ENCODE data around the gene AJUBA.
"Not testable (repeated sequence)": the region's sequence is repeated elsewhere in the genome, so short reads cannot be mapped to it uniquely, and the experiment has no call there.

AJUBA gene

DNA sequence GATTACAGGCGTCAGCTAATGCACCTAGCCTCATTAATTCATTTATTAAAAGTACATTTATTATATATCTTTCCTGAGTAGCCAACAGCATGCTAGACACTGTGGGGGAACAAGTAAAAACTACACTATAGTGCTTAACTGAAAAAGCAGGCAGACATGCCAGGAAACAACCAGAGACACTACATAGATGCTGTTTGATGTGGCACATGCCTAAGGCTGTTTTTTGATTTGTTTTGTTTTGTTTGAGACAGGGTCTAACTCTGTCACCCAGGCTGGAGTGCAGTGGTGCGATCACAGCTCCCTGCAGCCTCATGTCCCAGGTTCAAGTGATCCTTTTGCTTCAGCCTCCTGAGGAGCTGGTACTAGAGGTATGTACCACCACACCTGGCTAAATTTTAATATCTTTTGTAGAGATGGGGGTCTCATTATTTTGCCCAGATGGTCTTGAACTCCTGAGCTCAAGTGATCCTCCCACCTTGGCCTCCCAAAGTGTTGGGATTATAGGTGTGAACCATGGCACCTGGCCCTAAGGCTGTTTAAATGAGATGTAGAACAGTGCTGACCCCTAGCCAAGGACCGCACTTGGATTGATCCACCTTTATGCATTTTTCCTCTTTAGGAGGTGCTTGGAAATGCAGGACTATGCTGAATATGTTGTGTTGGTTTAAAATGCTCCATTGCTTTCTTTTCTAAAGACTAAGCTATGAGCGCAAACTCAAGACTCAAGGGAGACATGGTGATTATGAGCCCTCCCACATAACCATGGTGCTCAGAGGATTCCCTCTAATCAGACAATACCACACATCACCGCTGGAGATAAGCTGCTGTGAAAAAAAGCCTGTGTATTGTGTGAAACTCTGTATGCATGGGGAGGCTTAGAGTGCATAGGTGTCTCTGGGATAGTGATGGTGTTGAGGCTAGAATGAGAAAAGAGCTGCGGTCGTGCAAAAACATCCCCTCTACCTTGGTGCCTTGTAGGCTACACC lies 38.1 kb upstream of the AJUBA start:
- H3K27ac ChIP-seq (ENCODE audit: low read length) = no peak overlapping the region
- peaks cover 4 to 7% of the 10 kb centered on the region in 2 donors for H3K36me3 ChIP-seq (ENCODE audit: control insufficient read depth in 2 of 2, insufficient read depth in 2 of 2, low read length in 2 of 2)
- no peak overlapping the region for H3K4me3 ChIP-seq (ENCODE audit: low read length in 2 of 2)

DNA sequence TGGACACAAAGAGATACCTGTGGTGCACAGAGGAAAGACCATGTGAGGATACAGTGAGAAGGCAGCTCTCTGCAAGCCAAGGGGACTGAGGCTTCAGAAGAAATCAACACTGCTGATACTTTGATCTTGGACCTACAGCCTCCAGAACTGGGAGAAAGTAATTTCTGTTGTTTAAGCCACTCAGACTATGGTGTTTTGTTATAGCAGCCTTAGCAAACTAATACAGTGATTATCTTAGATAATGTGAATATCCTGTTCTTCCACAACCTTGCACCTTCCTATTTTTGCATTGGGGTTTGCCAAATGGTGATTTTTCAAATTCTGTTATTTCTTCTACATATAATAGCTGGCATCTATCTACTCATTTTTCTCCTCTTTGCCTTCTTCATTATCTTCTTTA lies 35.8 kb upstream of the AJUBA start:
- Histone ChIP-seq H3K36me3 (ENCODE audit: control insufficient read depth in 2 of 2, insufficient read depth in 2 of 2, low read length in 2 of 2) (no peaks in the 10 kb centered on the region), H3K9ac (ENCODE audit: low read length in 2 of 2) (no peak overlapping the region), H3K4me1 (ENCODE audit: control insufficient read depth, insufficient read depth, low read length) (no peaks in the 10 kb centered on the region), H3K27ac (ENCODE audit: low read length) (no peak overlapping the region), H3K4me3 (ENCODE audit: low read length in 2 of 2) (no peak overlapping the region), H3K9me3 (ENCODE audit: control insufficient read depth in 2 of 2, low read length in 2 of 2) (no peaks in the 10 kb centered on the region), H3K27me3 (ENCODE audit: control insufficient read depth in 1 of 2, insufficient read depth in 2 of 2, low read length in 2 of 2) (no peaks in the 10 kb centered on the region)

More for the DNA sequence above, 38.1 kb upstream of the AJUBA start:
- Histone ChIP-seq H3K9me3 (ENCODE audit: control insufficient read depth in 2 of 2, low read length in 2 of 2) (no peaks in the 10 kb centered on the region), H3K27me3 (ENCODE audit: control insufficient read depth in 1 of 2, insufficient read depth in 2 of 2, low read length in 2 of 2) (no peaks in the 10 kb centered on the region), H3K4me1 (ENCODE audit: control insufficient read depth, insufficient read depth, low read length) (no peaks in the 10 kb centered on the region), H3K9ac (ENCODE audit: low read length in 2 of 2) (no peak overlapping the region)

- Histone ChIP-seq H3K9ac (ENCODE audit: low read length in 2 of 2) (no peak overlapping the region), H3K36me3 (ENCODE audit: control insufficient read depth in 2 of 2, insufficient read depth in 2 of 2, low read length in 2 of 2) (no peaks in the 10 kb centered on the region), H3K9me3 (ENCODE audit: control insufficient read depth in 2 of 2, low read length in 2 of 2) (no peaks in the 10 kb centered on the region), H3K4me1 (ENCODE audit: control insufficient read depth, insufficient read depth, low read length) (no peaks in the 10 kb centered on the region), H3K27me3 (ENCODE audit: control insufficient read depth in 1 of 2, insufficient read depth in 2 of 2, low read length in 2 of 2) (no peaks in the 10 kb centered on the region), H3K4me3 (ENCODE audit: low read length in 2 of 2) (no peak overlapping the region), H3K27ac (ENCODE audit: low read length) (no peak overlapping the region)
These were observed 34.7 kb upstream of the AJUBA start for GRCh38 chr14:23017091-23017490.

GRCh38 chr14:23015618-23016017 lies 33.3 kb upstream of the AJUBA start:
- no peak overlapping the region for H3K27ac ChIP-seq (ENCODE audit: low read length)
- H3K4me3 ChIP-seq (ENCODE audit: low read length in 2 of 2) = no peak overlapping the region
- H3K9ac ChIP-seq (ENCODE audit: low read length in 2 of 2) = no peak overlapping the region
- H3K27me3 ChIP-seq (ENCODE audit: control insufficient read depth in 1 of 2, insufficient read depth in 2 of 2, low read length in 2 of 2) = no peaks in the 10 kb centered on the region
- no peaks in the 10 kb centered on the region for H3K9me3 ChIP-seq (ENCODE audit: control insufficient read depth in 2 of 2, low read length in 2 of 2)
- no peaks in the 10 kb centered on the region for H3K4me1 ChIP-seq (ENCODE audit: control insufficient read depth, insufficient read depth, low read length)
- H3K36me3 ChIP-seq (ENCODE audit: control insufficient read depth in 2 of 2, insufficient read depth in 2 of 2, low read length in 2 of 2) = no peaks in the 10 kb centered on the region

GRCh38 chr14:23013749-23014054 lies 31.4 kb upstream of the AJUBA start:
- not testable (repeated sequence) for H3K27me3 ChIP-seq (ENCODE audit: control insufficient read depth in 1 of 2, insufficient read depth in 2 of 2, low read length in 2 of 2); H3K4me3 ChIP-seq (ENCODE audit: low read length in 2 of 2); H3K9me3 ChIP-seq (ENCODE audit: control insufficient read depth in 2 of 2, low read length in 2 of 2); H3K9ac ChIP-seq (ENCODE audit: low read length in 2 of 2); H3K27ac ChIP-seq (ENCODE audit: low read length); H3K4me1 ChIP-seq (ENCODE audit: control insufficient read depth, insufficient read depth, low read length); H3K36me3 ChIP-seq (ENCODE audit: control insufficient read depth in 2 of 2, insufficient read depth in 2 of 2, low read length in 2 of 2)

- no peaks in the 10 kb centered on the region for H3K27me3 ChIP-seq (ENCODE audit: control insufficient read depth in 1 of 2, insufficient read depth in 2 of 2, low read length in 2 of 2)
- H3K36me3 ChIP-seq (ENCODE audit: control insufficient read depth in 2 of 2, insufficient read depth in 2 of 2, low read length in 2 of 2) = no peaks in the 10 kb centered on the region
- H3K4me3 ChIP-seq (ENCODE audit: low read length in 2 of 2) = no peak overlapping the region
- H3K9me3 ChIP-seq (ENCODE audit: control insufficient read depth in 2 of 2, low read length in 2 of 2) = no peaks in the 10 kb centered on the region
- H3K4me1 ChIP-seq (ENCODE audit: control insufficient read depth, insufficient read depth, low read length) = no peaks in the 10 kb centered on the region
- H3K27ac ChIP-seq (ENCODE audit: low read length) = no peak overlapping the region
- no peak overlapping the region for H3K9ac ChIP-seq (ENCODE audit: low read length in 2 of 2)
These were observed 30.9 kb upstream of the AJUBA start for GRCh38 chr14:23013054-23013748.

DNA sequence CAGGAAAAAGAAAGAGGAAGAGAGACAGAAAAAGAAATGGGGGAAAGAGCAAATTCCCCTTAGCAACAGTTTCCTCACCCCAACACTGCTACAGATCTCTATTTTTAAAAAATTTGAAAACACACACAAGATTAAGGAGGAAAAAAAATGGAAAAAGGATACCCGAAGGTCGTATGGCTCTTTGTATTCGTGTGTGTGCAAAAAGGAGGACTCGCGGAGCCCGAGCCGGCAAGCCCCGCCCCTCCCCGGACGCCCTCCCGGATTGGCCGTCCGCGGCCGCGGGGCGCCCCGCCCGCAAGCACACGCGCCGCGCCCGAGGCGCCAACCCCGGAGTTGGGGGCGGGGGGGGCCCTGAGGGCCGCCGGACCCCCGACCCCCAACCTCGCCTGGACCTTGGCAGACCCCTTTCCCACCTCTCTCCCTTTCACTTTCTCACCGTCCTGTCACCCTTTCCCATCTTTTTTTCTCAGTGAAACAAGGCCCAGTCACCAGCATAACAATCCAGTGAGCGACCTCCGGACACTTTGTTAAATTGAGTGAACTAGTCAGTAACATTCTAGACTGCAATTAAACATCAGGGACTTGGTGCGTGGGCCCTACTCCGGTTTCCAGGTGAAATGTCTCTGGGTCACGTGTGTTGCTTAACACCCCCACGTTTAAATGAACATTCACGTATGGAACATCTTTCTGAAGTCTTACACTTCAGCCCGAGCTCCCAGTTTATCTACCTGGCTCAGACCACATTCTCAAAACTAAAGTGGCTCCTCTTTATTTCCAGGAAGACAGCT lies 27.8 kb upstream of the AJUBA start, which contains the start of gene C14orf93:
Gene C14orf93 (minus strand): TSS at position 205 of the 788 bp plus-strand sequence. CDS start 11,120 bp downstream, outside the sequence.
- Histone ChIP-seq H3K9me3 (ENCODE audit: control insufficient read depth in 2 of 2, low read length in 2 of 2) (no peaks in the 10 kb centered on the region), H3K4me1 (ENCODE audit: control insufficient read depth, insufficient read depth, low read length) (peaks cover 8% of the 10 kb centered on the region), H3K27ac (ENCODE audit: low read length) (peak within 1 kb of the TSS; percentile 80), H3K36me3 (ENCODE audit: control insufficient read depth in 2 of 2, insufficient read depth in 2 of 2, low read length in 2 of 2) (no peaks in the 10 kb centered on the region), H3K4me3 (ENCODE audit: low read length in 2 of 2) (peak within 1 kb of the TSS; percentile 77 to 83), H3K9ac (ENCODE audit: low read length in 2 of 2) (peak within 1 kb of the TSS; percentile 66 to 79), H3K27me3 (ENCODE audit: control insufficient read depth in 1 of 2, insufficient read depth in 2 of 2, low read length in 2 of 2) (no peaks in the 10 kb centered on the region)

DNA sequence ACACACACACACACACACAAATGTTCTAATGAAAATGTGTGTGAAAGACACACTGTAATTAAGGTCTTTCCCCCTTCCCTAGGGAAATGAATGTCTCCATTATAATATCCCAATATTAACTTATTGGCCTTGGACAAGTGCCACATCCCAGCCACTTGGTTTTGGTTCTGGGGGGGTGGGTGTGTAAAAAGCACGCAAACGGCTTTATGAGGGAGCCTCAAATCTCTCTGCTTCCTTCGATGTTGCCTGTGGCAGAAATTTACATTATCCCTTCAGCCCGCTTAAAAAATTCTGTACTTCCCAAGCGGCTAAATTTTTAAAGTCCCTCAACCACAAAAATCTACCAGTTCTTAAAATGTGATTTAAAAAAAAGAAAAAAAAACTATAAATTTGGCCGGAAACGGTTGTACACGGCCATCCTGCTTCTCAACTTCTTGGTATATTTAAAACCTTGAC lies 27.2 kb upstream of the AJUBA start:
- Histone ChIP-seq H3K9ac (ENCODE audit: low read length in 2 of 2) (peak overlapping the region in 1 of 2 donors; percentile 79), H3K27ac (ENCODE audit: low read length) (no peak overlapping the region), H3K4me1 (ENCODE audit: control insufficient read depth, insufficient read depth, low read length) (peaks cover 8% of the 10 kb centered on the region), H3K27me3 (ENCODE audit: control insufficient read depth in 1 of 2, insufficient read depth in 2 of 2, low read length in 2 of 2) (no peaks in the 10 kb centered on the region), H3K36me3 (ENCODE audit: control insufficient read depth in 2 of 2, insufficient read depth in 2 of 2, low read length in 2 of 2) (no peaks in the 10 kb centered on the region), H3K4me3 (ENCODE audit: low read length in 2 of 2) (peak overlapping the region; percentile 77 to 83), H3K9me3 (ENCODE audit: control insufficient read depth in 2 of 2, low read length in 2 of 2) (no peaks in the 10 kb centered on the region)

GRCh38 chr14:23008831-23009230 lies 26.5 kb upstream of the AJUBA start:
- Histone ChIP-seq H3K9ac (ENCODE audit: low read length in 2 of 2) (no peak overlapping the region), H3K4me3 (ENCODE audit: low read length in 2 of 2) (no peak overlapping the region)

More at GRCh38 chr14:23008831-23009230, 26.5 kb upstream of the AJUBA start:
- Histone ChIP-seq H3K27ac (ENCODE audit: low read length) (no peak overlapping the region), H3K4me1 (ENCODE audit: control insufficient read depth, insufficient read depth, low read length) (peaks cover 8% of the 10 kb centered on the region), H3K36me3 (ENCODE audit: control insufficient read depth in 2 of 2, insufficient read depth in 2 of 2, low read length in 2 of 2) (no peaks in the 10 kb centered on the region), H3K27me3 (ENCODE audit: control insufficient read depth in 1 of 2, insufficient read depth in 2 of 2, low read length in 2 of 2) (no peaks in the 10 kb centered on the region), H3K9me3 (ENCODE audit: control insufficient read depth in 2 of 2, low read length in 2 of 2) (no peaks in the 10 kb centered on the region)

Measured in stomach smooth muscle (tissue), 2 donors.